Measurements from ENCODE around the gene RPS5. TPM values are rescaled to one million over a fixed set of nuclear protein-coding genes. Genes with fewer than 3 reads are reported as not detected.
A peak's percentile ranks its signal among the peaks of the same experiment; 100 is the strongest.

The RPS5 gene
- polyA plus RNA-seq (2011; rRNA removed) (1,927 and 2,646 TPM in 2 replicates), polyA minus RNA-seq (2011; rRNA and poly(A)+ RNA removed) (1,056 and 1,413 TPM in 2 replicates)

DNA sequence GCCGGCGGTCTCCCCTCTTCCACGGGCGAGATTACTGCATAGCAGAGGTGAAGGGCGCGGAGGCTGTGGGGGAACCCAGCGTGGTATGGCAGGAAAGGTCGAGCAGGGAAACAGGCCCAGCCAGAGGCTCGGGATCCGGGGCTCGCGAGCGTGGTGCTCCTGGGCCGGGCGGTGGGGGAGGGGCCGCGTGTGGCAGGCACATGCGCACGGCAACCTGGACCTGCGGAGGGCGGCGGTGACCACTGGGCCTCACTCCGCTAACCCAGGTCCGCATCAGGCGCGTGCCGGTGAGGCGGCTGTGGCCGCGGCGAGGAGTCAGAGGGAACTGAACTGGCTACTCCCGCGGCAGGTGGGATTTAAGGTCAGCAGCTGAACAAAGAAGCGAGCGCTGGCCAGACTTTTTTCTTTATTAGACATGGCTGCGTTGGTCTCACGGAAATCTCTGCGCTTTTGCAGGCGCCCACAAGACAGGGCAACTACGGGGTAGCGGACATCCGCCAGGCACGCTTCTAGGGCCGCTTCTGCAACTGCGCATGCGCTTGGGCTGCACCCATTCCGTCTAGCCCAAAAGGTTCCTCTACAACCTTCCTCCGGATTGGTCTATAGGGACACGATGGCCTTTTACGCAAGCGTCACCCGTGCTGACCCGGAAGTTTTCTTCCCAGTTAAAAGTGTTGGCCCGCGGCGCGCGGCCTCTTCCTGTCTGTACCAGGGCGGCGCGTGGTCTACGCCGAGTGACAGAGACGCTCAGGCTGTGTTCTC, at the start of gene RPS5:
Gene RPS5, plus strand, starts transcription at position 694 of the 762 bp plus-strand sequence. CDS start 869 bp downstream, outside the sequence.
- POLR2A ChIA-PET, result interaction anchor here (0.6 to 1.5 kb wide), 4 partner anchors 13 to 213 kb away, joined by 3 to 4 read pairs (median 3); partner anchors contain the start of gene ZBTB45
- H3K27me3 ChIP-seq (ENCODE audit: control insufficient read depth, insufficient read depth, low read length), result no peaks in the 10 kb centered on the region
- no peaks in the 10 kb centered on the region; the same call in 1 of the 2 replicates for H3K9me3 ChIP-seq (ENCODE audit: control insufficient read depth, insufficient read depth, low read length)
- DNase-seq (ENCODE audit: low read depth, low spot score), result peak; percentile 98
- H3K27ac ChIP-seq (ENCODE audit: low read depth, low read length), result peak within 1 kb of the TSS; percentile 99
- TF ChIP-seq, protein P1, sequence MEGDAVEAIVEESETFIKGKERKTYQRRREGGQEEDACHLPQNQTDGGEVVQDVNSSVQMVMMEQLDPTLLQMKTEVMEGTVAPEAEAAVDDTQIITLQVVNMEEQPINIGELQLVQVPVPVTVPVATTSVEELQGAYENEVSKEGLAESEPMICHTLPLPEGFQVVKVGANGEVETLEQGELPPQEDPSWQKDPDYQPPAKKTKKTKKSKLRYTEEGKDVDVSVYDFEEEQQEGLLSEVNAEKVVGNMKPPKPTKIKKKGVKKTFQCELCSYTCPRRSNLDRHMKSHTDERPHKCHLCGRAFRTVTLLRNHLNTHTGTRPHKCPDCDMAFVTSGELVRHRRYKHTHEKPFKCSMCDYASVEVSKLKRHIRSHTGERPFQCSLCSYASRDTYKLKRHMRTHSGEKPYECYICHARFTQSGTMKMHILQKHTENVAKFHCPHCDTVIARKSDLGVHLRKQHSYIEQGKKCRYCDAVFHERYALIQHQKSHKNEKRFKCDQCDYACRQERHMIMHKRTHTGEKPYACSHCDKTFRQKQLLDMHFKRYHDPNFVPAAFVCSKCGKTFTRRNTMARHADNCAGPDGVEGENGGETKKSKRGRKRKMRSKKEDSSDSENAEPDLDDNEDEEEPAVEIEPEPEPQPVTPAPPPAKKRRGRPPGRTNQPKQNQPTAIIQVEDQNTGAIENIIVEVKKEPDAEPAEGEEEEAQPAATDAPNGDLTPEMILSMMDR (IDR thresholded peaks at IDR 0.05; ENCODE audit: low read depth, low read length), result no peak
- CTCF ChIA-PET, result no interaction called here
- H3K4me3 ChIP-seq (ENCODE audit: low read depth, low read length), result peak within 1 kb of the TSS; percentile 97

DNA sequence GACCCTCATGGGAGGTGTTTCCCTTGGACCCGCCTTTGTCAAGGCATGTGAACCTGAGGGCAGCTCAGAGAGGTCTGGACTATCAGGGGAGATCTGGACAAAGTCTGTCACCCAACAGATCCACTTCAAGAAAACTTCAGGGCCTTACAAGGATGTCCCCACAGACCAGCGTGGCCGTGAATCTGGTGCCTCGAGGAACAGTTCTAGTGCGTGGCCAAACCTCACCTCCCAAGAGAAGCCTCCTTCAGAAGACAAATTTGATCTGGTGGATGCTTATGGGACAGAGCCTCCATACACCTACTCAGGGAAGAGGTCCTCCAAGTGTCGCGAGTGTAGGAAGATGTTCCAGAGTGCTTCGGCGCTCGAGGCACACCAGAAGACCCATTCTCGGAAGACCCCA, 48.7 kb upstream of the RPS5 start:
- ChIA-PET POLR2A (no interaction called here), CTCF (interaction anchor here (0.6 kb wide), 1 partner anchor 9 kb away, joined by 4 read pairs; no protein-coding TSS in a partner anchor)
- Histone ChIP-seq H3K4me3 (ENCODE audit: low read depth, low read length) (no peak overlapping the region), H3K27ac (ENCODE audit: low read depth, low read length) (no peak overlapping the region), H3K27me3 (ENCODE audit: control insufficient read depth, insufficient read depth, low read length) (no peaks in the 10 kb centered on the region), H3K9me3 (ENCODE audit: control insufficient read depth, insufficient read depth, low read length) (peaks cover 25% of the 10 kb centered on the region)
- no peak for DNase-seq (ENCODE audit: low read depth, low spot score)
- TF ChIP-seq, protein P1 (IDR thresholded peaks at IDR 0.05; ENCODE audit: low read depth, low read length), result no peak

DNA sequence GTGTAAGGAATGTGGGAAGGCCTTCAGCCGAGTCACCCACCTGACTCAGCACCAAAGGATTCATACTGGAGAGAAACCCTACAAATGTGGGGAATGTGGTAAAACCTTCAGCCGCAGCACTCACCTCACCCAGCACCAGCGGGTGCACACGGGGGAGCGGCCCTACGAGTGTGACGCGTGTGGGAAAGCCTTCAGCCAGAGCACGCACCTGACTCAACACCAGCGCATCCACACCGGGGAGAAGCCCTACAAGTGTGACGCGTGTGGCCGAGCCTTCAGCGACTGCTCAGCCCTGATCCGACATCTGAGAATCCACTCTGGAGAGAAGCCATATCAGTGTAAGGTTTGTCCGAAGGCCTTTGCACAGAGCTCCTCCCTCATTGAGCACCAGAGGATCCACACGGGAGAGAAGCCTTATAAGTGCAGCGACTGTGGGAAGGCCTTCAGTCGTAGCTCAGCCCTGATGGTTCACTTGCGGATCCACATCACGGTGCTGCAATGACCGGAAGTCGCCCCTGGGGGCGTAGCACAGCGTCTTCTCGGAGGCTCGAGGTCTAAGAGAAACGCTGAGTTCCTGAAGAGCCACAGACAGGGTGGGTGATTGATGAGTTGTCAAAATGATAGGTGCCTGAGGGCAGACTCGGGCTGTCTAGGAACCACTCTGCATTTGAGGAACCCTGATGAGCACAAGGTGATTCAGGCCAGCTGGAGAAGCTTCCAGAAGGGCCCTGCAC, 48.1 kb upstream of the RPS5 start:
- Histone ChIP-seq H3K27ac (ENCODE audit: low read depth, low read length) (no peak overlapping the region), H3K4me3 (ENCODE audit: low read depth, low read length) (no peak overlapping the region), H3K27me3 (ENCODE audit: control insufficient read depth, insufficient read depth, low read length) (no peaks in the 10 kb centered on the region), H3K9me3 (ENCODE audit: control insufficient read depth, insufficient read depth, low read length) (peaks cover 25% of the 10 kb centered on the region)
- POLR2A ChIA-PET, result no interaction called here
- DNase-seq (ENCODE audit: low read depth, low spot score), result no peak
- TF ChIP-seq, protein P1 (IDR thresholded peaks at IDR 0.05; ENCODE audit: low read depth, low read length), result no peak
- CTCF ChIA-PET, result interaction anchor here (0.6 kb wide), 1 partner anchor 8 kb away, joined by 4 read pairs; no protein-coding TSS in a partner anchor

DNA sequence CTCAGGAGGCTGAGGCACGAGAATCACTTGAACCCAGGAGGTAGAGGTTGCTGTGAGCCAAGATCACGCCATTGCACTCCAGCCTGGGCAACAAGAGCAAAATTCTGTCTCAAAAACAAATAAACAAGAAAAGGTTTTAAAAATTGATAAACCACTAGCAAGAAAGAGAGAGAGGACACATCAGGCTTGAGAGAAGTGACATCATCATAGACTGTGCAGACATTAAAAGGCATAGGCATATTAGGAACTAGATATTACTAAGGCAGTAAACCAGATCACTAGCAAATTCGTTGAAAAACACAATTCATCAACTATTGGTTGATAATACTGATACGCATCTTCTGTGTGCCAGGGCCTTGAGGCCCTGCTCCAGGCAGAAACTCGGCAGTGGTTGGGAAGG, 41.5 kb upstream of the RPS5 start:
- POLR2A ChIA-PET, result interaction anchor here (2.8 kb wide), 1 partner anchor 19 kb away, joined by 9 read pairs; the partner anchor contains the start of gene ZSCAN22
- no peak for DNase-seq (ENCODE audit: low read depth, low spot score)
- no peak overlapping the region for H3K27ac ChIP-seq (ENCODE audit: low read depth, low read length)
- H3K27me3 ChIP-seq (ENCODE audit: control insufficient read depth, insufficient read depth, low read length), result no peaks in the 10 kb centered on the region
- no peak overlapping the region for H3K4me3 ChIP-seq (ENCODE audit: low read depth, low read length)
- peaks cover 12% of the 10 kb centered on the region; the same call in 1 of the 2 replicates for H3K9me3 ChIP-seq (ENCODE audit: control insufficient read depth, insufficient read depth, low read length)
- TF ChIP-seq, protein P1 (IDR thresholded peaks at IDR 0.05; ENCODE audit: low read depth, low read length), result no peak
- CTCF ChIA-PET, result no interaction called here
